Stimulated activated CD4-positive, alpha-beta T cell treated with anti-CD3 and anti-CD28 coated beads, Interleukin-1b, Interleukin-23, amount 100 ng/mL, for 24 hours (primary cell): ENCODE results near the gene FCHSD2.
"Not testable (repeated sequence)": the region's sequence is repeated elsewhere in the genome, so short reads cannot be mapped to it uniquely, and the experiment has no call there.

Source experiments
- DNase-seq, 4 experiments: peaks; one replicate each; pipeline ENCODE4 v3.0.0-alpha.2; 2020; ENCODE audit warnings: low read depth in 4 of 4, low spot score in 1 of 4

FCHSD2 gene

GRCh38 chr11:73013021-73013420 lies 129.1 kb downstream of the FCHSD2 start:
- no peak for DNase-seq

GRCh38 chr11:73012121-73012863 lies 129.8 kb downstream of the FCHSD2 start:
- DNase-seq, result no peak

DNA sequence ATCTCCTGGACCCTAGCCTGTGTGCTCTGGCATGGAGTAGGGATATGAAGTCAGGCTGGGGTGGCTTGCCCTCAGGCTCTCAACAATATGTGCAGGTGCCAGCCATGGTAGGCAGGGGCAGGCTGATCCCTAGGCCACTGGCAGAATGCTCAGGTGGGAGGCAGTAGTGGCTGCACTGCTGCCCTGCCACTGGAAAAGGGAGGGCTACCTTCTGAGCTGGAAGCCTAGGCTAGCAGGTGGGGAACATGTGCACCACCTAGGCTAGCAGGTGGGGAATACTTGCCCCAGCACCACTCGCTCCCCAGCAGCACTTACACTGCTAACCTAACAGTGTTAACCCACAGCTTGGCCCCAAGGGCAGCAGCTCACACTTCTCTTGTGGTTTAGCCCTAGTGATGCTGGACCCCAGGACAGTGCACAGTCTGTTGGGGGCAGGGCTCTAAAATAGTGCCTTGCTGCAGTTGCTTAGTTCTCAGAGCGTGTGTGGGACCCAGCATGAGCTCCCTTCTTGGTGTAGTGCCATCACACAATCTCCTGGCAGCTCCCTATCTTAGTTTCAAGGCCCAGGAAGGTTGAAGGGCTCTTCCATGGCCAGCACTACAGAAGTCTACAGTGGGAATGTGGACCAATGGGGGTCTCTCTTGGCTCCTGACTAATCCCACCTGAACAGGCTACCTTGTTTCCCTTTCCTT lies 130.8 kb downstream of the FCHSD2 start:
- DNase-seq, result no peak

GRCh38 chr11:73009972-73010371 lies 132.1 kb downstream of the FCHSD2 start:
- DNase-seq, result no peak

- DNase-seq, result no peak
These were observed 138.0 kb downstream of the FCHSD2 start for GRCh38 chr11:73004088-73004487.

DNA sequence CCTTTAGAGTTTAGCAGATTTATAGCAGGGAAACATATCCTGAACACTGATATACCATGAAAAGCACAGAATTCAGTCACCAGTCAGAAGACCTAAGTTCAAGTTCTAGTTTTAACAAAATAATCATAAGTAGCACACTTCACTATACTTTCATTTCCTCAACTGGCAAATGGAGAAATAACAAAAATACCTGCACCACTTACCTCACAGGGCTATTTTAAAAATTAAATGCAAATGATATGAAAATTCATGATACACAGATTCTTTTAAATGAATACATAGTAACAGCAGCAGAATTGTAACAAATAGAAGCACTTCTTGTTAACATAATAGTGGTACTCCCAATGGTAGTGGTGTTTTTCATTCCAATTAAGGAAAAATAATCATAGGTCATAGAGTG lies 139.0 kb downstream of the FCHSD2 start:
- no peak for DNase-seq

DNA sequence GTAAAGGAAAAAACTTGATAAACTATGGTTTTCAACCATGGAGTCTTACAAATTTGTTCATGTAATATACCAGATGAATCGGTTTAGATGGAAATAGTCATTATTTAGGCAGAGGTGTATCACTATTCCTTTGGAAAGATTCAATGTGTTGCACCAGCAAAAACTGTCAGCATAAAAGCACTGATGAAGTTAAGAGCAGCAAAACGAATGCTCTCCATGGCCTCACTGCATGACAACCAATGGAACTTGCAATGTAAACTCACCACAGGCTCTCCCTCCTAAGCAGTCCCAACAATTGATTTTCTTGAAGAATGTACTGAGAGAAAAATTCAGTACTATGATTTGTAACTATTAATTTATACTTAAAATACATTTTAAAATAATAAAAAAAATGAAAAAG lies 139.9 kb downstream of the FCHSD2 start:
- no peak for DNase-seq

DNA sequence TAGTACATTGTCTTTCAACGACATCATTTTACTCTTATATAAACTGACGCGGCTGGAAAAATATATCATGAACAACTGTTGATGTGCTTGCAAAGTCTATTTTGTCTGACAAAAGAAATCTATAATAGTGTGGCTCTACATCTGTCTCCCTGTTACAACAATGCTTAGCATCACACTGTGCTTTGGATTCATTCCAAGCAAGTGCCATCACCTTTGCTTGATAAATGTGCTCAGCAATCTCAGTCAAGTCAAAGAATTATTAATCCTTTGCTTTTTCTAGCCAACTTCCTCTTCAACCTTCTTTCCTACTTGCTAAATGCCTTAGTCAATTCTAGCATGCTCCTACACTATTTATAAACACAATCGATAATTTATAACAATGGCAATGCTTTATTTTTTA lies 140.5 kb downstream of the FCHSD2 start:
- DNase-seq, result no peak

DNA sequence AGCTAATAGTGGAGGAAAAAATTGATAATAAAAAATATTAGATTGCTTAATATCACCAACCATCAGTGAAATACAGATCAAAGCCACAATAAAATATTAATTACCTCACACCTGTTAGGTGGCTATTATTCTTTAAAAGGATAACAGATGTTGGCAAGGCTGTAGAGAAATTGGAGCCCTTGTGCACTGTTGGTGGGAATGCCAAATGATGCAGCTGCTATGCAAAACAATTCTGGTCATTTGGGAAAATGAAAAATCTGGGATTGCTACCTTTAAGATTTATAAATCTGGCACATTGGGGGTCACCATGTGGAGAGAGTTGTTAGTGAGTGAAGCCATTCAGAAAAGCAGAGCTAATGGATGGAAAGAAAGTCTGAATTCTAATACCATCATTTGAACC lies 143.4 kb downstream of the FCHSD2 start:
- DNase-seq, result no peak

DNA sequence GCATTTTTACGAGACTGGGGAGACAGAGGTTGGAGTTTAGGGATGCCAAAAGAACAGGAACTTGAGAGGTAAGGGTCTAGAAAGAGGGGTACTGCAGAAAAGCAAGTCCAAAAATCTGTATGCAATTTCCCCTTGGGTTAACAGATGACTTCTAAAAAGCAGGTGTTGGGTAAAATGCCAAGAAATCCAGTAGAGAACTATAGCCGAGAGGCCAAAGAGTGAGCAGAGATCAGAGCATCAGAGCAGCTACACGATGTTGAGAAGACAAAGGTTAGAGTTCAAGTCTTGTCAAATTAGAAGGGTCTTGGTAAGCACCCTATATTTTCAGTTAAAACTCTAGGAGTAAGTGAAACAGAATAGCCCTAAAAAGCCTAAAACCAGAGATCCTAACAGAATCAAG lies 145.2 kb downstream of the FCHSD2 start:
- DNase-seq, result no peak

DNA sequence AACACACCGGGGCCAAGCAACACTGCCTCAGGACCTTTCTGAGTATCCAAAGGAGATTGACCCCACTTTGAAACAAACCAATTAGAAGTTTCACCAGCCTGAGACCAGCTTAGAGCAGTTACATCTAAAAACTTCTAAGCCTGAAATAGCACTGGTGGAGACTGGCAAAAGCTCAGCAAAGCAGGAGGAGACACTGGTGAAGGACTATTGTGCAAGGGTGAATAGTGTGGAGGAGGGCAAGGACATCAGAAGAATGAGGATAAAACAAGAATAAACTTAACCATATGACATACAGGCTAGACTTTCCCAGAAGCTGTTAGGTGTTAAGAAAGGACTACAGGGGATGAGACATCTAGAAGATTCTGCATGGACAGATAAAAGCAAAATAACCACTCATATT lies 152.4 kb downstream of the FCHSD2 start:
- no peak for DNase-seq

GRCh38 chr11:72988821-72989220 lies 153.3 kb downstream of the FCHSD2 start:
- no peak for DNase-seq

GRCh38 chr11:72985645-72986044 lies 156.5 kb downstream of the FCHSD2 start:
- DNase-seq, result no peak

DNA sequence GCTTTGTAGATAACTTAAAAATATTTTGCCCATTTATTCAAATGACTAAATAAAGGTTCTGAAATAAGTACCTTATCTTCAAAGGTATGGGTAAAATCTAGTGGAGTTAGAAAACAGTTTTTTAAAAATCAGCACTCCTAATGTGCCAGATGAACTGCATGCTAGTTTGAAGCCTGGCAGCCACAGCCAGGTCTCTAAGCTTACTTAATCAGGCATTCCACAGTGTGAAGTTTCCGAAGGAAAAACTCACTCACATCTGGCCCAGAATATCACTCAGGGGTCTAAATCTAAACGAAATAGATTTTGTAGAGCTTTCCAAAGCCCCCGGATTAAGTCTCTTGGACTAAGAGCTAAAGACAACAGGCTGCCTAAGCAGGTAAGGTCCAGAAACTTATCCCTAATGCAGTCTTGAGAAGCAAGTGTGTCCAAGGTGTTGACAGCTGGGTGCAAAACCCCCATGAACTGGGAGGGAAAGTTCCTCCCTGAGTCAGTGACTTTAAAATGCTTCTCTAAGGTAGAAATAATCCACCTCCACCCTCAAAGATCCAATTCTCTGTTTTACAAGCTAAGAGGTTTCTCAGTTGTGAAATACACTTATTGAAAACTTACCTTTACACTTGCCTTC lies 157.6 kb downstream of the FCHSD2 start:
- DNase-seq, result no peak

- no peak for DNase-seq
These were observed 158.6 kb downstream of the FCHSD2 start for GRCh38 chr11:72983560-72983959.

DNA sequence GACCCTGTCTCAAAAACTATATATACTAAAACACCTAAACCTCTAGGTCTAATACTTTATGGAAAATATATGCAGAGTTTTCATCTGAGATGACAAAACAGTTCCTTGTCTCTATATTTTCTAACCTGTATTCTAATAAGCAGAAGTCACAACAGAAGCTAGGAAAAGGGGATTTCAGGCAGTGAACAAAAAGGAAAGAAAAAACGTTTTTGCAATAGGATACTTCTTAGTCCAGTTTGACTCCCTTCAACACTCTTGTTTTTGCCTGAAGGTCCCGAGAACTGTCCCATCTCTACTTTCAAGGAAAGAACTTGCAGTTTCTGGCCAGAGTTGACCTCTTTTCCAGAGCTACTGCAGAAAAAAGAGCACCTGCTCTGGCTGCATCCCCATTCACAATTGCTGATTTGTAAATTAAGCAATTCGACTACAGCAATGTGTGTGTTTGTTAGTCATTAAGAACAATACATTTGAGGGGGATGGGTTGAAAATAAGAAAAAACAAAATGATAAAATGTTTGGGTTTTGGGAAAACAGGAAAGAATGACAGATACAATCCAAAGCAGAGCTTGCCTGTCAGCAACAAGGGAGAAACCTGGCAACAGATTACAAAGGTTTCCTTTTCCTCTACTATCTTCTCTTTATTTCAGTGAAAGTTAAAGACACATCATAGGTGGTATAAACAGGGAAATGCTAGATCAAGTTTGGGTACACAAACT lies 160.0 kb downstream of the FCHSD2 start:
- DNase-seq, result no peak

- no peak for DNase-seq
These were observed 161.0 kb downstream of the FCHSD2 start for GRCh38 chr11:72981080-72981479.

GRCh38 chr11:72977782-72978181 lies 164.3 kb downstream of the FCHSD2 start:
- DNase-seq, result not testable (repeated sequence)

- not testable (repeated sequence) for DNase-seq
These were observed 165.6 kb downstream of the FCHSD2 start for GRCh38 chr11:72976522-72976892.

DNA sequence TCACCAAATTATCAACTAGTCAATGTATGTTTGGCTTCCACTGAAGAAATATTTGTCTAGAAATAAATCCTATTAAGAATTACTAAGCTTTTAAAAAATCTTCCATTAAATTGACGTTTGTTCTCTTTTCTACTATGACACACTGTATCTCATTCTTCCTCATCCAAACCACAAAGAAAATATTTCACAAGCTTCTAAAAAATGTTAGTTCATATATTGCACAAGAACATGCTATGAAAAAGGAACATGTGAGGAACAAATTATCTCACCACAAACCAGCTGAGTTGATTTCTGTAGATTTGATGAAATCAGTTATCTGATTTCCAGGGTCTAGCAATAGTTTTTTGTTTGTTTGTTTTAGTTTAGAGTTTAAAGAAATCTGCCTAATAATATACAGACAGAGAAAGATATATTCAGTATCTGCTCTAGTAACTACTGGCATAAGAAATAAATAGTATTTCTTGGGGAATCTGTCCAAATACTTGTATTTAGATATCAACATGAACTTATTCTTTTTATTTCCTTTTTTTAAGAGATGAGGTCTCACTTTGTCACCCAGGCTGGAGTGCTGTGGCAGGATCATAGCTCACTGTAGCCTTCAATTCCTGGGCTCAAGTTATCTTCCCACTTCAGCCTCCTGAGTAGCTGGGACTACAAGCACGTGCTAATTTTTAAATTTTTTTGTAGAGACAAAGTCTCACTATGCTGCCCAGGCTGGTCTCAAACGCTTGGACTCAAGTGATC lies 166.2 kb downstream of the FCHSD2 start:
- DNase-seq, result no peak
